Measurements from ENCODE around the gene TMEM164.

TMEM164 gene

DNA sequence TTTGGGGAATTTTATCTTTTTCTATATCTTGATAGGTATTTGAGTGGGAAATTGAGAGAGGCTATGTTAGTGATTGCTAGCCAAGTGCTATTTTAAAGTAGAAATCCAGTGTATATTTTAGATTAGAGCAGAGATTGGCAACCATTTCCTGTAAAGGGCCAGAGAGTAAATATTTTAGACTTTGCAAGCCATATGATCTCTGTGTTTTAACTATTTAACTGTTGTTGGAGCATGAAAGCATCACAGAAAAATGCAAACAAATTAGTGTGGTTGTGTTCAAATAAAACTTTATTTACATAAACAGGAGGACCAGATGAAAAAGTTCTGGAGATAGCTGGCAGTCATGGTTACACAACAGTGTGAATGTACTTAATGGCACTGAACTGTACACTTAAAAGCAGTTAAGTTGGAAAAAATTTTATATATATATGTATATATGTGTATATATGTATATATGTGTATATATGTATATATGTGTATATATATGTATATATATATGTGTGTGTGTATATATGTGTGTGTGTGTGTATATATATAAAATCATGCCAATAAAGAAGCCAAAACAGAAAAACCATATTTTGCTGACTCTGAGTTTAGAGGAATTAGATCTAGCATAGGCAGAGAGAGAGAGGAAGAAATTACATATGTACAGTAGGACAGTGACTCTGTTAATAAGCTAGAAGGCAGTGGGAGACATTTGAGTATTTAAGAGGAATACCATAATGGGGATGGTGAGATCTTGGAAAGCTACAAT, 83.4 kb downstream of the TMEM164 start:
- Histone ChIP-seq H3K9me3 (ENCODE audit: insufficient read depth, low read depth, low read length) (no peaks in the 10 kb centered on the region), H3K36me3 (ENCODE audit: insufficient read depth, low read length) (no peaks in the 10 kb centered on the region), H3K27me3 (ENCODE audit: insufficient read depth, low read length) (no peaks in the 10 kb centered on the region), H3K9ac (ENCODE audit: low read depth, low read length) (no peak overlapping the region), H3K4me1 (ENCODE audit: insufficient read depth, low read length) (no peaks in the 10 kb centered on the region), H3K4me3 (ENCODE audit: low read length) (no peak overlapping the region), H3K27ac (ENCODE audit: low read depth, low read length) (no peak overlapping the region)

DNA sequence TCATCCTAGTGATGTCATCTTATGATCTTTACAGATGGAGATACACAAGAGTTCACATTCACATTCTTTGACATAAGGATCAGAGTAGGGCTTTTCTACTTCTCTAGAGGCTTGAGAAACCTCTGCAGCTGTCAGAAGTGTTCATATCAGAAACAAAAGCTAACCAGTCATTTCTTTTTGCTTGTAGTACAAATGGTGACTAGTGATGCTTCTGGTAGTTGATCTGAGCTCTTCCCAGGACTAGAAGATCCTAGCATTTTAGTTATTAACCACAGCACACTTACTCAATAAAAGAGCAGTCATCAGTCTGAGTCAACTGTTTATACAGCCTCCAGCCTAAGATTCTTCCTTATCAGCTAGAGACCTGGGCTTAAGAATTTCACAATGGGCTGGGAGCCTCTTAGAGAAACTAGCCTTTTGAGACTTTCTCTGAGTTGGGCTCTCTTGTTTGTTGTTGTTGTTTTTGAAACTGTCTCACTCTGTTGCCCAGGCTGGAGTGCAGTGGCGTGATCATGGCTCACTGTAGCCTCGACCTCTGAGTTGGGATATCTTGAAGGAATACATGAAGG, 84.1 kb downstream of the TMEM164 start:
- WGBS = 89% methylated on average over 2 of the region's 2 CpGs
- H3K4me1 ChIP-seq (ENCODE audit: insufficient read depth, low read length) = no peaks in the 10 kb centered on the region
- no peak overlapping the region for H3K27ac ChIP-seq (ENCODE audit: low read depth, low read length)
- no peaks in the 10 kb centered on the region for H3K36me3 ChIP-seq (ENCODE audit: insufficient read depth, low read length)
- no peaks in the 10 kb centered on the region for H3K9me3 ChIP-seq (ENCODE audit: insufficient read depth, low read depth, low read length)
- H3K27me3 ChIP-seq (ENCODE audit: insufficient read depth, low read length) = no peaks in the 10 kb centered on the region
- no peak overlapping the region for H3K9ac ChIP-seq (ENCODE audit: low read depth, low read length)
- H3K4me3 ChIP-seq (ENCODE audit: low read length) = no peak overlapping the region

DNA sequence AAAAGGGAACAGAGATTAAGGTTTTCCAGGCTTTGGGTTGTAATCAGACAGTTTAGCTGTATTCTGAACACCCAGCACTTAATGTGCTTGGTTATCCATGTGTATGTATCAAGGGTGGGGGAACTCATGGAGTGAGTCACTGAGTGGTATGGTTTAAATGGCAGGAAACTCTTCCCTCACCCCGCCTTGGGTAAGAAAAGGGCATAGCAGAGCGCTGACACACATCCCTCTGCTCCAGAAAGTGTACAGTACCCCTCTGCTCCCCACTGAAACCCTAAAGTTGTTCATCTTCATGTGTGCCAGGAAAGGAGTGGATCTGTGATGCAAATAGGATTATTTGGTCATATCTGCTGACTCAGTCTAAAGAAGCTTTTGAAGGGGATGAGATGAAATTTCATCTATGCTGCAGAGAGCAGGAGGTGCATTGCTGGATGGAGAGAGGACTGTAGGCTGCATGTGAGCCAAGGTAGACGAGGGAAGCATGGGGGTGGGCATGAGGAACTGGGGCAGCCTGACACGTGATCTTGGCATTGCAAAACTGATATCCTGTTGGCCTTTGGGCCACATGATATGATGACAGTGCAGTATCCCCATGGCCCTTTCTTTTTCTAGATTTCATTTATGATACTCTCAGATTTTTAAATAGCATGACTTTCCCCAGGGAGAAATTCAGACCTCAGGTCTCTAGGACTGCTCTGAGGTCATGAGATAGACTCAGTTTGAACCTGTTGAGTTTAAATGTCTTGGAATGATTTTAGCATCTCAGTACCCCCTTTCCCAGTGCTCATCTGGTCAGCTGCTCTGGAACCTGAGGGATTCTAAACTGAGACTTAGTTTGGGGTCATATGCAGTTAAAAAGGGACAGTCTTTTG, 84.8 kb downstream of the TMEM164 start:
- no peak overlapping the region for H3K9ac ChIP-seq (ENCODE audit: low read depth, low read length)
- H3K27ac ChIP-seq (ENCODE audit: low read depth, low read length) = no peak overlapping the region
- no peaks in the 10 kb centered on the region for H3K36me3 ChIP-seq (ENCODE audit: insufficient read depth, low read length)
- H3K4me3 ChIP-seq (ENCODE audit: low read length) = no peak overlapping the region
- no peaks in the 10 kb centered on the region for H3K27me3 ChIP-seq (ENCODE audit: insufficient read depth, low read length)
- WGBS = 94% methylated on average over 4 of the region's 4 CpGs
- H3K4me1 ChIP-seq (ENCODE audit: insufficient read depth, low read length) = no peaks in the 10 kb centered on the region
- H3K9me3 ChIP-seq (ENCODE audit: insufficient read depth, low read depth, low read length) = no peaks in the 10 kb centered on the region

DNA sequence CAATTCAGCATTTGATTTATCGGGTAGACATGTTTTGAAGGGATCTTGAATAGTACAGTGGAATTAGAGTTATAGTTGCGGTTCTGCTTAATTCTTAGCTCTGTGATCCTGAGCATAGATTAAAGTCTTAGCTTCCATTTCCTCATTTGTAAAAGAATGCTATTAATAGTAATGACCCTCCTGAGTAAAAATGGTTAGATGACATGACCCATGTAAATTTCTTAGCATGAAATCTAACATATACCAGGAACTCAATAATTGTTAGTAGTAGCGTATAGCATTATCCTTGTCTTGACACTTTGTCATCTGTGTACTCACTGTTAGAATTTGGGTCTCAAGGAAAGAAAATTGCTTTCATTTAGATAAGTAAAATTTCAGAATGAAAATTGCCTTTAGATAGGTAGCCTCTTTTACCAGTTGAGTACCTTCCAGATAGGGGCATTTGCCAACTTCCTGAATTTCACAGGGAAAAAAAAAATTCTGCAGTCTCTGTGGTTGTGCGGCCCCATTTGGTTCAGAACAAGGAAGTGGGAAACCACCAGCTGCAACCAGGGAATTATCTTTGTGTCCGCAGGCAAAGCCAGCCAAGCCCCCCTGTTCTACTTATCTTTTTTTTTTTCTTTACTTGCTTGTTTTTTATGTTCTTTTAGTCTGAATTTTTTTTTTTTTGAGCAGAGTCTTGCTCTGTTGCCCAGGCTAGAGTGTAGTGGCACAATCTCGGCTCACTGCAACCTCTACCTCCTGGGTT, 86.9 kb downstream of the TMEM164 start:
- H3K4me1 ChIP-seq (ENCODE audit: insufficient read depth, low read length) = no peaks in the 10 kb centered on the region
- no peak overlapping the region for H3K27ac ChIP-seq (ENCODE audit: low read depth, low read length)
- no peak overlapping the region for H3K9ac ChIP-seq (ENCODE audit: low read depth, low read length)
- H3K4me3 ChIP-seq (ENCODE audit: low read length) = no peak overlapping the region
- no peaks in the 10 kb centered on the region for H3K9me3 ChIP-seq (ENCODE audit: insufficient read depth, low read depth, low read length)
- 95% methylated on average over 6 of the region's 6 CpGs for WGBS
- no peaks in the 10 kb centered on the region for H3K36me3 ChIP-seq (ENCODE audit: insufficient read depth, low read length)
- no peaks in the 10 kb centered on the region for H3K27me3 ChIP-seq (ENCODE audit: insufficient read depth, low read length)

DNA sequence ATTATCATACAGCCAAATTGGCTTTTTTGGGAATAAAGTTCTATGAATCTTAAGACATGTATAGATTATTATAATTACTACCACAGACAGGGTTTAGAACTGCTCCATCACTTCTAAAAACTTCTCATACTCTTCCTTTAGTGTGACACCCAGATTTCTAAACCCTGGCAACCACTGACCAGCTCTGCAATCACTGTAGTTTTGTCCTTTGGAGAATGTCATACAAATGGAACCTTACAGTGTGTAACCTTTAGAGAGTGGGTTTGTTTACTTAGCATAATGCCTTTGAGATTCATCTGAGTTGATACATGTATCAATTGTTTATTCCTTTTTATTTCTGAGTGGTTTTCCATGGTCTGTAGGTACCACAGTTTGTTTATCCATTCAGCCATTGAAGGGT, 95.0 kb downstream of the TMEM164 start:
- H3K36me3 ChIP-seq (ENCODE audit: insufficient read depth, low read length) = no peaks in the 10 kb centered on the region
- H3K9ac ChIP-seq (ENCODE audit: low read depth, low read length) = no peak overlapping the region
- no peak overlapping the region for H3K27ac ChIP-seq (ENCODE audit: low read depth, low read length)
- no peak overlapping the region for H3K4me3 ChIP-seq (ENCODE audit: low read length)
- no peaks in the 10 kb centered on the region for H3K4me1 ChIP-seq (ENCODE audit: insufficient read depth, low read length)
- H3K27me3 ChIP-seq (ENCODE audit: insufficient read depth, low read length) = no peaks in the 10 kb centered on the region
- H3K9me3 ChIP-seq (ENCODE audit: insufficient read depth, low read depth, low read length) = no peaks in the 10 kb centered on the region

DNA sequence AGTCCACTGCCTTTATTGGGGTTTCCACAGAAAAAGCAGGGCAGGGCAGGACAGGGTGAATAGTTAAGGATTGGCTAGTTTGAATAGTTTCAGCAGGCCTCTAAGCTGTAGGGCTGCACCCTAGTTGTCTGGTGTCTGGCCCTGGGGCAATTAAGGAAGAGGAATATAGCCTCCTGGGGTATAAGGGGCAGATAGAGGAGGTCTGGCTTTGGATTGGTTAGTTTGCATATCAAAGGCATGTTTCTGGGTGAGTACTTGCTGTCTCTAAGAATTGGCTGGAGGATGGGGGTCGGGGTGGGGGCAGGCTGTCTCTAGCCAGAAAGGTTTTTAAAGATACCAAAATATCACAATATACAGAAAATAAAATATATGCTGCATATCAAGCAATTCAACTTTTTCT, 100.4 kb downstream of the TMEM164 start:
- no peaks in the 10 kb centered on the region for H3K27me3 ChIP-seq (ENCODE audit: insufficient read depth, low read length)
- no peak overlapping the region for H3K4me3 ChIP-seq (ENCODE audit: low read length)
- no peak overlapping the region for H3K9ac ChIP-seq (ENCODE audit: low read depth, low read length)
- no CpG with 5 or more reads among the region's 1 CpG for WGBS
- no peak overlapping the region for H3K27ac ChIP-seq (ENCODE audit: low read depth, low read length)
- no peaks in the 10 kb centered on the region for H3K9me3 ChIP-seq (ENCODE audit: insufficient read depth, low read depth, low read length)
- no peaks in the 10 kb centered on the region for H3K36me3 ChIP-seq (ENCODE audit: insufficient read depth, low read length)
- H3K4me1 ChIP-seq (ENCODE audit: insufficient read depth, low read length) = peaks cover 3% of the 10 kb centered on the region

DNA sequence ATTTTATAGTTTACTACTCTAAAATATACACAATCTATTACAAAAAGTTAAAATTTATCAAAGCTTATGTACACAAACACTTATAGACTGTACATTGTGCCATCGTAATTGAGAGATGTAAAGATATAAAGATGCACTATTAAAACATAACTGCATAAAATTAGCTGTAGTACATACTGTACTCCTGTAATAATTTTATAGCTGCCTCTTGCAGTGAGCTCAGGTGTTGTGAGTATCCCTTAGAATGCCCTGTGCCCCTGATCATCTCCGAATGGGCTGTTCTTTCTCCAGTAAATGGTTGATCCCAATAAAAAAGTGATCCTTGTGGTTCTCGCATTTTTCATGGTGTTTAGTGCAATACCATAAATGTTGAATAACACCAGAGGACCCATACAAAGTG, 101.2 kb downstream of the TMEM164 start:
- Histone ChIP-seq H3K4me3 (ENCODE audit: low read length) (no peak overlapping the region), H3K36me3 (ENCODE audit: insufficient read depth, low read length) (no peaks in the 10 kb centered on the region)
- WGBS = 98% methylated on average over 2 of the region's 3 CpGs

DNA sequence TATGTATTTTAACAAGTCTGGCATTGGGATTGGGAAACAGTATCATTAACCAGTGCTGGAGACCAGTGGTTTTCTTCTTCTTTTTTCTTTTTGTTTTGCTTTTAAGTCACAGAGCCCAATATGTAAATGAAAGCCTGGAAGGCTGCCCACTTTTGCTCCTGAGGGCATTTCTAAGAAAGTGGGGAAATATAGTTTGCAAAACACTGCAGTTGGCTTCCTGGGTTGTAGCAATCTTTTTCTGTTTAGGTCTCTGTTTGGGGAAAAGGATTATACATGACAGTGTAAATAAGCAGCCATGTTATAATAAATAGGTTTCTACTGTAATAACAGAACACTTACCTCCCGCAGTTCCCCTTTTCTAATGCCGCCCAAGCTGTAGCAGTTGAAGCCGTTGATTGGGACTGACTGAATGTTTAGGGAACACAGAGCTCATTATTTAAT, 105.5 kb downstream of the TMEM164 start:
- WGBS = 83% methylated on average over 2 of the region's 3 CpGs
- peaks cover 4% of the 10 kb centered on the region for H3K4me1 ChIP-seq (ENCODE audit: insufficient read depth, low read length)
- no peak overlapping the region for H3K4me3 ChIP-seq (ENCODE audit: low read length)
- H3K9me3 ChIP-seq (ENCODE audit: insufficient read depth, low read depth, low read length) = no peaks in the 10 kb centered on the region
- H3K9ac ChIP-seq (ENCODE audit: low read depth, low read length) = no peak overlapping the region
- H3K36me3 ChIP-seq (ENCODE audit: insufficient read depth, low read length) = no peaks in the 10 kb centered on the region
- no peak overlapping the region for H3K27ac ChIP-seq (ENCODE audit: low read depth, low read length)
- no peaks in the 10 kb centered on the region for H3K27me3 ChIP-seq (ENCODE audit: insufficient read depth, low read length)

More for the DNA sequence above, 101.2 kb downstream of the TMEM164 start:
- Histone ChIP-seq H3K9ac (ENCODE audit: low read depth, low read length) (no peak overlapping the region), H3K4me1 (ENCODE audit: insufficient read depth, low read length) (peaks cover 4% of the 10 kb centered on the region), H3K9me3 (ENCODE audit: insufficient read depth, low read depth, low read length) (no peaks in the 10 kb centered on the region), H3K27ac (ENCODE audit: low read depth, low read length) (no peak overlapping the region), H3K27me3 (ENCODE audit: insufficient read depth, low read length) (no peaks in the 10 kb centered on the region)

DNA sequence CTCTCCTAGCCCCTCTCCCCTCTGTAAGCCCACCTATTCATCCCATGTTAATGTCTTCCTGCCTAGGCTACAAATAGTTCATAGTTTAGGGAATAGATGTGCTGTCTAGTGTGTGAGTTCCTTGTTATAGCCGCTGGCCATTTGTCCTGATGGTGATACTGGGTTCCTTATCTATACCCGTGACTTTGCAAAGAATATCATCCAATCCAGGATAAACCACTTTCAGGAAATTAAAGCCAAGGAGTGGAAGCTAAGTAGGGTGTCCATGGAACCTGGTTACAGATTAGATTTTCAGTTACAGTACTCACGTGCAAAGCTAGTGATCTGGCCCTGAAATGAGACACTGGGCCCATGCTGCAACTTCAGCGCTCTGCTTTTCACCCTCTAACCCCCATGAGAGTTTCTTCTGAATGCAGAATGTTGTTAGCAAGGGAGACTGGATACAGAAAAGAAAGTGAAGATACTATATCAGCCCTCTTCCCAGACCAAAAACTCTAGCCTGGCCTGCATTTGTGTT, 111.4 kb downstream of the TMEM164 start:
- no peaks in the 10 kb centered on the region for H3K36me3 ChIP-seq (ENCODE audit: insufficient read depth, low read length)
- H3K4me1 ChIP-seq (ENCODE audit: insufficient read depth, low read length) = no peaks in the 10 kb centered on the region
- H3K9ac ChIP-seq (ENCODE audit: low read depth, low read length) = no peak overlapping the region
- no peak overlapping the region for H3K27ac ChIP-seq (ENCODE audit: low read depth, low read length)
- no peaks in the 10 kb centered on the region for H3K9me3 ChIP-seq (ENCODE audit: insufficient read depth, low read depth, low read length)
- WGBS = 97% methylated on average over 3 of the region's 4 CpGs
- H3K27me3 ChIP-seq (ENCODE audit: insufficient read depth, low read length) = no peaks in the 10 kb centered on the region
- H3K4me3 ChIP-seq (ENCODE audit: low read length) = no peak overlapping the region

DNA sequence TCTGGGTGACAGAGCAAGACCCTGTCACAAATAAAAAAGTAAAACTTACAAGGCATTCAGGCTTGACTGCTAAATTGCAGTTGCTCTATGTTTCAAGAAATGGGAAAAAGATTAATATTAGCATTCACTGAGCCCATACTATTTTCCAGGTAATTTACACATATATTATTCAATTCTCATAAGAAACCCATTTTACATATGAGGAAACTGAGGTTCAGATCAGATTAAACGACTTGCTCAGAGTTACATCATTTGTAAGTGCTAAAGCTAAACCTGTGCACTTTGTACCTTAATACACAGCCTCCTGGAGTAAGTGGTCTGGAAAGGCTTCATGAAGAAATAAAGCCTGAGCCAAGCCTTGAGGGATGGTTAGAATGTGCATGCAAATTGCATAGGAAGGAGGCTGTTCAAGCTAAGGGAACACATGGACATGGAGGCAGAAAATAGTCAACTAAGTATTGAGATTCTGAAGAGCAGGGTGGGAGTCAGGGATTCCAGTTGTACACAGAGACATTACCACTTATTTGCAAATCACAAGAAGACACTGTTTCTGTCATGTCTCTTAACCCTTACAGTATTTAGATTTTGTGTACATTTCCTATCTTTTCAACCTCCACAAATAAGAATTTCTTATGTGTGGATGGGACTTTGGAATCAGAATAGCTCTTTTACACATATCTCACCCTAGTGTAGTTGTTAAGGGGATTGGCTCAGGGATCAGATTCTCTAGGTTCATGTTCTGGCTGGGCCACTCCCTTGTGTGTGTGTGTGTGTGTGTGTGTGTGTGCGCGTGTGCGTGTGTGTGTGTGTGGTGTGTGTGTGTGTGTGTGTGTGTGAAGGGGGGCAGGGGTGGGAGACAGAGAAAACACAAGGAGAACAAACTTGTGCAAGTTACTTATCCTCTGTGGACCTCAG, 113.4 kb downstream of the TMEM164 start:
- WGBS = 91% methylated on average over 3 of the region's 4 CpGs
- Histone ChIP-seq H3K9me3 (ENCODE audit: insufficient read depth, low read depth, low read length) (no peaks in the 10 kb centered on the region), H3K4me3 (ENCODE audit: low read length) (no peak overlapping the region), H3K27ac (ENCODE audit: low read depth, low read length) (no peak overlapping the region), H3K9ac (ENCODE audit: low read depth, low read length) (no peak overlapping the region), H3K4me1 (ENCODE audit: insufficient read depth, low read length) (no peaks in the 10 kb centered on the region), H3K36me3 (ENCODE audit: insufficient read depth, low read length) (no peaks in the 10 kb centered on the region), H3K27me3 (ENCODE audit: insufficient read depth, low read length) (no peaks in the 10 kb centered on the region)
